ENCODE results near the gene MED25. TPM values are rescaled to one million over a fixed set of nuclear protein-coding genes. Genes with fewer than 3 reads are reported as not detected.

Gene MED25
- total and polyA plus RNA-seq, 2 of the 4 experiments (the other 2 are of a cell fraction) = 4.7 to 38.5 TPM

- no peak overlapping the region for H2AK9ac ChIP-seq (replicated peaks; ENCODE audit: low read depth, low read length, poor library complexity)
- no peak overlapping the region for H3K4me3 ChIP-seq (ENCODE audit: insufficient read depth, low read depth, low read length)
- H4K91ac ChIP-seq (ENCODE audit: insufficient read depth, low read depth, low read length) = no peak overlapping the region
- in situ Hi-C loops (cut with MboI; ENCODE audit: low sequenced_read_pairs) (no loop called here), dilution Hi-C loops (cut with HindIII; ENCODE audit: low sequenced_read_pairs, unreplicated experiment) (no loop called here), intact Hi-C loops (cut with micrococcal nuclease) (no loop called here)
- no peak overlapping the region for H3K56ac ChIP-seq (ENCODE audit: extremely low read depth, insufficient read depth, low read length)
- ATAC-seq (ENCODE audit: low read depth) (no peak), DNase-seq (no peak)
- H3K9me1 ChIP-seq (ENCODE audit: insufficient read depth, low read length) = peaks cover 3% of the 10 kb centered on the region; the same call in 1 of the 2 replicates
- no peaks in the 10 kb centered on the region for H3K4me1 ChIP-seq (ENCODE audit: control insufficient read depth, insufficient read depth, low read length)
- no peak overlapping the region for H2BK15ac ChIP-seq (ENCODE audit: low read depth, low read length)
- no peak overlapping the region for H3K9ac ChIP-seq (ENCODE audit: low read depth, low read length)
- H3K14ac ChIP-seq (replicated peaks; ENCODE audit: low read depth, low read length) = no peak overlapping the region
- H3K23ac ChIP-seq (ENCODE audit: low read depth, low read length) = no peak overlapping the region
- BruUV-seq (replicated peaks) = no TSS peak
- H3K4ac ChIP-seq (ENCODE audit: low read depth, low read length) = no peak overlapping the region
- H3K9me3 ChIP-seq (ENCODE audit: control insufficient read depth, insufficient read depth, low read length) = no peaks in the 10 kb centered on the region
- no peak overlapping the region for H4K5ac ChIP-seq (ENCODE audit: low read depth, low read length)
- H2BK5ac ChIP-seq (ENCODE audit: low read depth, low read length, poor library complexity, severe bottlenecking) = no peak overlapping the region
- peaks cover 23% of the 10 kb centered on the region for H4K20me1 ChIP-seq (ENCODE audit: insufficient read depth, low read length)
- H3K18ac ChIP-seq (ENCODE audit: low read depth, low read length) = no peak overlapping the region
- CTCF ChIA-PET = no interaction called here
- H3K4me2 ChIP-seq (ENCODE audit: low read depth, low read length) = no peak overlapping the region
- H3K79me1 ChIP-seq (ENCODE audit: low read depth in 1 of 2, low read length in 2 of 2) = peaks cover 3 to 45% of the 10 kb centered on the region in 2 experiments
- no peaks in the 10 kb centered on the region for H3K27me3 ChIP-seq (ENCODE audit: control insufficient read depth, insufficient read depth, low read length)
- H3K27ac ChIP-seq (ENCODE audit: insufficient read depth, low read length) = no peak overlapping the region
- H2AK5ac ChIP-seq (ENCODE audit: low read depth, low read length) = no peak overlapping the region
- whole genome bisulfite sequencing, 2 experiments (ENCODE audit: extremely low coverage in 2 of 2, insufficient read length in 1 of 2) = 80% methylated on average over 2 of the region's 8 CpGs; no CpG with 5 or more reads in 1 of the 2 experiments
- POLR2A ChIA-PET (ENCODE audit: unreplicated experiment) = no interaction called here
- TF ChIP-seq MAZ (IDR thresholded peaks at IDR 0.05; ENCODE audit: borderline replicate concordance, low read depth, low read length) = no peak
- TF ChIP-seq RFX5 (IDR thresholded peaks at IDR 0.05; ENCODE audit: low read depth, low read length) = no peak
- no peak for TF ChIP-seq CHD1 (IDR thresholded peaks at IDR 0.05; ENCODE audit: low read depth, low read length)
- TF ChIP-seq BHLHE40 (IDR thresholded peaks at IDR 0.05; ENCODE audit: low read depth, low read length) = no peak
- no peak for TF ChIP-seq POLR2A (IDR thresholded peaks at IDR 0.05; ENCODE audit: low read depth, low read length)
- TF ChIP-seq RAD21 (IDR thresholded peaks at IDR 0.05; ENCODE audit: low read length) = no peak
- no peak for TF ChIP-seq MAFK (IDR thresholded peaks at IDR 0.05; ENCODE audit: low read depth, low read length)
- TF ChIP-seq, protein P1, sequence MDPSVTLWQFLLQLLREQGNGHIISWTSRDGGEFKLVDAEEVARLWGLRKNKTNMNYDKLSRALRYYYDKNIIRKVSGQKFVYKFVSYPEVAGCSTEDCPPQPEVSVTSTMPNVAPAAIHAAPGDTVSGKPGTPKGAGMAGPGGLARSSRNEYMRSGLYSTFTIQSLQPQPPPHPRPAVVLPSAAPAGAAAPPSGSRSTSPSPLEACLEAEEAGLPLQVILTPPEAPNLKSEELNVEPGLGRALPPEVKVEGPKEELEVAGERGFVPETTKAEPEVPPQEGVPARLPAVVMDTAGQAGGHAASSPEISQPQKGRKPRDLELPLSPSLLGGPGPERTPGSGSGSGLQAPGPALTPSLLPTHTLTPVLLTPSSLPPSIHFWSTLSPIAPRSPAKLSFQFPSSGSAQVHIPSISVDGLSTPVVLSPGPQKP (IDR thresholded peaks at IDR 0.05; ENCODE audit: borderline replicate concordance, low read depth, low read length) = no peak
- TF ChIP-seq CEBPB (IDR thresholded peaks at IDR 0.05; ENCODE audit: low read depth, low read length) = no peak
- no peak for TF ChIP-seq NFE2L2 (IDR thresholded peaks at IDR 0.05; ENCODE audit: low read depth, low read length)
- no peak overlapping the region for H4K8ac ChIP-seq (ENCODE audit: low read depth in 2 of 2, low read length in 2 of 2)
- H3K36me3 ChIP-seq (ENCODE audit: control insufficient read depth, insufficient read depth, low read length) = peaks cover 56% of the 10 kb centered on the region
- H2BK20ac ChIP-seq (ENCODE audit: low read depth, low read length) = no peak overlapping the region
- no peak overlapping the region for H2AFZ ChIP-seq (replicated peaks; ENCODE audit: low read length, poor library complexity)
- H2BK120ac ChIP-seq (ENCODE audit: low read depth, low read length) = no peak overlapping the region
These were observed 11.1 kb downstream of the MED25 start for GRCh38 chr19:49829200-49829599.

Measured in IMR-90 (cell line).